T-helper 9 cell (primary cell): ENCODE data around the gene GCH1.

Experiments used
- DNase-seq: peaks from one replicate; pipeline ENCODE4 v3.0.0-alpha.2; 2020

GCH1 gene

GRCh38 chr14:54792288-54792687 lies 110.3 kb downstream of the GCH1 start:
- no peak for DNase-seq
